ENCODE results near the gene CPB2.

DNA sequence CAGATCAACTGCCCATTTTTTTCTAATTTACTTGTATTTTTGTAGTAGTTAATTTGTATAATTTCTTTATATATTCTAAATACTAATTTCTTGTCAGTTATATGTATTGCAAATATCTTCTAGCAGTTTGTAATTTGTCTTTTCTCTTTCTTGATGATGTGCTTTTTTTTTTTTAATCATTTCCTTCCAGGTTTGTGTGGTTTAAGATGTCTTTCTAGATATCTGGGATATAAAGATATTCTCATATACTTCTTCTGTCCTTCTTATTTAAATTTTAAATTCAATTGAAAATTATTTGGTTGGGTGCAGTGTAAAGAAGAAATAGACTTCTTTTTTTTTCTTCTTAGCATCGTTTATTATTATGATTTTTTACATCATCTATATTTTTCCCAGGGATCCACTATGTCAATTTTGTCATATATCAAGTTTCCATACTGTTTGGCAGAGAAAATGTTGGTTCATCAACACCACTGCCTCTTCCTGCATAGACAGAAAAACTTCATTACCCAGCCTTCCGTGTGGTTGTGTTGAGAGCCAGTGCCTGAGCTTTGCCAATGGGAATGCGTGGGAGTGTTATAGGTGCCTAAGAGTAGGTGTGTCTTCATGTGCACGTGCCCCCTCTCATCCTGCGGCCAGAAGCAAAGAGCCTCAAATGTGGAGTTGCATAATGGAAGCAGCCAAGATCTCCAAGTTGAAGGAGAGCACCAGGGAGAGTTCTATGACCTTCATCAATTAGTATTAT, 15.8 kb downstream of the CPB2 start:
- TF ChIP-seq, protein P1, sequence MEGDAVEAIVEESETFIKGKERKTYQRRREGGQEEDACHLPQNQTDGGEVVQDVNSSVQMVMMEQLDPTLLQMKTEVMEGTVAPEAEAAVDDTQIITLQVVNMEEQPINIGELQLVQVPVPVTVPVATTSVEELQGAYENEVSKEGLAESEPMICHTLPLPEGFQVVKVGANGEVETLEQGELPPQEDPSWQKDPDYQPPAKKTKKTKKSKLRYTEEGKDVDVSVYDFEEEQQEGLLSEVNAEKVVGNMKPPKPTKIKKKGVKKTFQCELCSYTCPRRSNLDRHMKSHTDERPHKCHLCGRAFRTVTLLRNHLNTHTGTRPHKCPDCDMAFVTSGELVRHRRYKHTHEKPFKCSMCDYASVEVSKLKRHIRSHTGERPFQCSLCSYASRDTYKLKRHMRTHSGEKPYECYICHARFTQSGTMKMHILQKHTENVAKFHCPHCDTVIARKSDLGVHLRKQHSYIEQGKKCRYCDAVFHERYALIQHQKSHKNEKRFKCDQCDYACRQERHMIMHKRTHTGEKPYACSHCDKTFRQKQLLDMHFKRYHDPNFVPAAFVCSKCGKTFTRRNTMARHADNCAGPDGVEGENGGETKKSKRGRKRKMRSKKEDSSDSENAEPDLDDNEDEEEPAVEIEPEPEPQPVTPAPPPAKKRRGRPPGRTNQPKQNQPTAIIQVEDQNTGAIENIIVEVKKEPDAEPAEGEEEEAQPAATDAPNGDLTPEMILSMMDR (IDR thresholded peaks at IDR 0.05) = no peak
- TF ChIP-seq ZFX (IDR thresholded peaks at IDR 0.05; ENCODE audit: borderline replicate concordance) = no peak

Measured in 22Rv1 (cell line).